GM21576 (cell line): Measurements from ENCODE around the gene HS6ST2.
"Not testable (repeated sequence)": the region's sequence is repeated elsewhere in the genome, so short reads cannot be mapped to it uniquely, and the experiment has no call there.

ENCODE experiments used
- ATAC-seq: cut with Tn5 transposase; IDR thresholded peaks from one replicate; pipeline ENCODE4 v1.9.1; 2021; ENCODE audit warnings: mild to moderate bottlenecking, moderate library complexity; ENCODE audit not compliant: unreplicated experiment

Gene HS6ST2

GRCh38 chrX:132958091-132958703, at the start of gene HS6ST2:
Gene HS6ST2 (minus strand): TSS chrX:132958629.
- ATAC-seq = no peak

GRCh38 chrX:133007458-133007857, 49.0 kb upstream of the HS6ST2 start:
- ATAC-seq = no peak

DNA sequence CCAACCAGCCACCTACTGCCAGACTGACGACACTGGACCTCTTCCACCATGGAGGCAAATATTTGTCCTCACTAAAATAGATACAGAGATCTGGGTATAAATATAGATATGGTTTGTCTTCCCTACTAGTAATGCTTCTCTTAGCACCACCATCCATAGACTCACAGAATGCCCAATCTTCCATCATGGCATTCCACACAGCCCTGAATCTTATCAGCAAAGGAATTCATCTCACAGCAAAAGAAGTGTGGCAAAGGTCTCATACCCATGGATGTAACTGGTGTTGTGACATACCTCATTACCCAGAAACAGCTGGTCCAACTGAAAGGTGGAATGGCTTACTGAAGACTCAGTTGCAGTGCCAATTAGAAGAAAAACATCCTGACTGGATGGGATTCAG, 47.2 kb upstream of the HS6ST2 start:
- ATAC-seq = no peak

DNA sequence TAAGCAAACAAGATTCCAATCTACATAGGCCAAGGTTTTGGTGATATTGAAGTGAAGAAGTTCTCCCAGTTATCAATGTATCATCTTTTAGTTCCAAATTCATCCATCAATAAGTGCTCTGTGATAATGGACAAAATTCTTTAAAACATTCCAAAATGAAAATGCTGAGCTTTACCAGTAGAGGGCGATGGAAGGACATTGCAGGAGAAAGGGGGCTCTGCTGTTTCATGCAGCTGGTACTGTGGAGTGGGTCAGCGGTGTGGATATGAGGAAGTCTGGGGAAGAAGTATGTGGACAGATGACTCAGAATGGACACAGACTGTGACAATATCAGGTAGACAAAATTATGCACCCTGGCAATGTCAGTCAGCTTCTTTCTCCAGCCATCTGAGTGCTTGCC, 46.6 kb upstream of the HS6ST2 start:
- no peak for ATAC-seq

DNA sequence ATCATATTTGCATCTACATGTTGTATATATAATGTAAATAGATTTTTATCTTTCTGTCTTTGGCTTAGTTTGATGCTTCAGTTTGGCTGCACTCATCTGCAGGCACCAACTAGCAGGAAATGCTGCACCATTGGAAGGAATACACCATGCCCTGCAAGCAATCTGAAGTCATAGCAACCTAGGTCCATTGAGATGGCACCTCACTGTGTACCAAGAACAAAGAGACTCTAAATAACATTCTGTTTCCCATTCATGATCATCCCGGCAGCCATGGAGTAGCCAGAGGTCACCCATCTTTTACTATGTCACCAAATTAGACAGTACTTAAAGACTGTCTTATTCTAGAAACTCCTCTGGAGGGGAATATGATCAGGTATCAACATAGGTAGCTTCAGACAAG, 40.8 kb upstream of the HS6ST2 start:
- ATAC-seq = no peak

DNA sequence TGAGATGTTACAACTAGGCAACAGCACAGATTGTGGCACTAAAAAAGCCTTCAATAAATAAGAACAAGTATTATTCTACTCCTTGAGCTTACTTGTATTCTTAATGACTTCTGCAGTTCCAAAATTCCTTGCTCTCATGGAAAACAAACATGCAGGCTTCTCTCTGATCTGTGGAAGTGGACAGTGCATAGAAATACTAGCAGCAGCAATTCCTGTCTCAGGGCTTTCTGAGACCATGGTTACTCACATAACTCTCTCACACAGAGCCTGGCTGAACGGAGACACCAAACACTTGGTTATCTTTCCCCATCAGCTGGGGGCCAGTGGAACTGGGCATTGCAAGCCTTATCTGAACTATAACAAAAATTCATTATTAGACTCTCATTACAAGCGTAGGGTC, 32.4 kb upstream of the HS6ST2 start:
- ATAC-seq = no peak

DNA sequence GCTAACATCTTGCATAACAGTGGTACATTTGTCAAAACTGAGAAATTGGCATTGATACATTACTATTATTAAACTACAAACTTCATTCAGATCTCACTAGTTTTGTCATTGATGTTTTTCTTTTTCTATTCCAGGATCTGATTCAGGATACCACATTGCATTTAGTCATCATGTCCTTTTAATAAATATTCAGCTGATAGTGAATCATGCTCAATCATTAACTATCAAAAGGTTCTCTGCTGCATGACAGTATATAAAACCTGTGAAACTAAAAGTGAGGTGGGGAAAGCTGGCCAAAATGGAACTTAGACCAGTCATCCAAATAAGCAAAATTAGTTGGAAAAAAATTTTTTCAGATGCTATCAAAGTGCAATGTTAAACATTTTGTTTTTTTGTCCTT, 28.1 kb upstream of the HS6ST2 start:
- ATAC-seq = no peak

DNA sequence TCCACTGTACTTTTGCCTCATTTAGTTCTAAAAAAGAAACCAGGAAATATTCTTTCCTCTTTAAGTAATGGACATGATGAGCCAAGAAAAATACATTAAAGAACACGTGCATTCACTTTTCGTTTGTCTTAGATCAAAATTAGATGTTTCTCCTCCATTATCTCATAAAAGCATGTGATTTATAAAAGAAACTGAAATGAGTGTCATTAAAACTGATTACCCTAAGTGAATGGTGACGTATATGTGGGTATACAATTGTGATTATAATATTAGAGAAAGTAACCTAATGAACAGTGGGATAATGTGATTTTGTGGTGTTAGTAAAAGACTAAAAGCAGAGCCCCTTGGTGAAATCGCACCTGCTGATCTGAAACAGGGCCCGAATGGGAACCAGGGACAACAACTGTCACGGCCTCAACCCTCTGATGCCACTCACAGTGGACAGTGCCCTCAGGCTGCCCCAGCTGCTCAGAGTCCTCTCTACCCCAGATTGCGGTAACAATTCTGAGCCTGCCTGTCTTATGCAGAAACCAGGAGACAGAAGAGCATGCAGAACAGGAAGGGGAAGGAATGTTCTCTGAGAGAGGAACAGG, 25.7 kb upstream of the HS6ST2 start:
- ATAC-seq = no peak

- no peak for ATAC-seq
These were observed 25.1 kb upstream of the HS6ST2 start for GRCh38 chrX:132983496-132983895.

DNA sequence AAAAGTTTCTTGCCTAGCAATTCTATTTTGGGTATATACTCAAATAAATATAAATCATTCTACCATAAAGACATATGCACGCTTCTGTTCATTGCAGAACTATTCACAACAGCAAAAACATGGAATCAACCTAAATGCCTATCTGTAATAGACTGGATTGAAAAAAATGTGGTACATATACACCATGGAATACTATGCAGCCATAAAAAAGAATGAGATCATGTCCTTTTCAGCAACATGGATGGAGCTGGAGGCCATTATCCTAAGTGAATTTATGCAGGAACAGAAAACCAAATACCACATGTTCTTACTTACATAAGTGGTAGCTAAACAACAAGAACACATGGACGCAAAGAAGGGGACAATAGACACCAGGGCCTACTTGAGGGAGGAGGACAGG, 21.6 kb upstream of the HS6ST2 start:
- not testable (repeated sequence) for ATAC-seq

DNA sequence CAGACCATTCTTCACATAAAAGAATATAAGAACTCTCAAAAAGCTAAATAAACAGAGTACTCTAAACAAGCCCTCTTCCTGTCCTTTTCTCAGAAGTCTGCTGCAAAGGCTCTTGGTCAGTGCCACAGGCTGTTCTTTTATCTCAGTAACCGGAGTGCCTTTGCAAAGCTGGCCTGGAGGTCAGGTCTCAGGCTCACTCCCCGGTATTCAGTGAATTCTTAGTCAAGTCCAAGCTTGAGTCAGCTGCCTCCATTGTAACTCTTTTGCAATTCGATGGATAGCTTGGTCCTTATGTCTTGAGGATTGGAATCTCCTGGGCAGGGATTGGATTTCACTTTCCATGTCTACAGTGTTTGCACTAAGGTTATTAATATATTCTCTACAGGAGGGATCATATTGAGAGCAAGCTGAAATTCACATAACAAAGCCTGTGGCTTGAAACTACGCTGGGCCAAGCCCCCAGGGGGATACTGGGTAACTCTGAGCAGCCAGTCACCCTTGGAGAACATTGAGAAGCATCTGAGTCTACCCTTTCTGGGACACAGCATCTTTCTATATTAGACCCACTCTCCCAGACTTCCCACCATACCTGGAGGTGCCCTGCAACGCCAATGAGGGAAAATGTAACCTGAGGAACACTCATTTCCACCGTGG, 10.0 kb upstream of the HS6ST2 start:
- ATAC-seq = no peak

DNA sequence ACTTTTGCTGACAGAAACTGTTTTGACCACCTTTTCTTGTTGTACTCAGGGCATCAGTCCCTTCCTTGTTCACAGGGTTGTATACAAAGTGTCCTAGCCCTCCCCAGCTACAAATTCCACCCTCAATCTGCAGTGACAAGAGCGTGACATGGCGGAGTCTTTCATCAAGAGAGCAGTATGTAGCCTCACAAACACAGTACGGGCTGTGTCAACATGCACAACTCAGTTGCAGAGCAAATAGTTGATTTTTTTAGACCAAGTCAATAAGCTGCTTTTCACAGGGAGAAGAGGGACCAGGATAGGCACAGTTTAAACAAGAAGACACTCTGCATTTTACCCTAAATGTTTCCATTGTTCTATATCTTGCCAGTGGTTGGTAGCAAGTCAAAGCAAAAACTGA, 8.6 kb upstream of the HS6ST2 start:
- ATAC-seq = no peak

- no peak for ATAC-seq
These were observed 7.0 kb upstream of the HS6ST2 start for GRCh38 chrX:132965461-132965860.

GRCh38 chrX:132961511-132961910, 3.1 kb upstream of the HS6ST2 start:
- no peak for ATAC-seq

DNA sequence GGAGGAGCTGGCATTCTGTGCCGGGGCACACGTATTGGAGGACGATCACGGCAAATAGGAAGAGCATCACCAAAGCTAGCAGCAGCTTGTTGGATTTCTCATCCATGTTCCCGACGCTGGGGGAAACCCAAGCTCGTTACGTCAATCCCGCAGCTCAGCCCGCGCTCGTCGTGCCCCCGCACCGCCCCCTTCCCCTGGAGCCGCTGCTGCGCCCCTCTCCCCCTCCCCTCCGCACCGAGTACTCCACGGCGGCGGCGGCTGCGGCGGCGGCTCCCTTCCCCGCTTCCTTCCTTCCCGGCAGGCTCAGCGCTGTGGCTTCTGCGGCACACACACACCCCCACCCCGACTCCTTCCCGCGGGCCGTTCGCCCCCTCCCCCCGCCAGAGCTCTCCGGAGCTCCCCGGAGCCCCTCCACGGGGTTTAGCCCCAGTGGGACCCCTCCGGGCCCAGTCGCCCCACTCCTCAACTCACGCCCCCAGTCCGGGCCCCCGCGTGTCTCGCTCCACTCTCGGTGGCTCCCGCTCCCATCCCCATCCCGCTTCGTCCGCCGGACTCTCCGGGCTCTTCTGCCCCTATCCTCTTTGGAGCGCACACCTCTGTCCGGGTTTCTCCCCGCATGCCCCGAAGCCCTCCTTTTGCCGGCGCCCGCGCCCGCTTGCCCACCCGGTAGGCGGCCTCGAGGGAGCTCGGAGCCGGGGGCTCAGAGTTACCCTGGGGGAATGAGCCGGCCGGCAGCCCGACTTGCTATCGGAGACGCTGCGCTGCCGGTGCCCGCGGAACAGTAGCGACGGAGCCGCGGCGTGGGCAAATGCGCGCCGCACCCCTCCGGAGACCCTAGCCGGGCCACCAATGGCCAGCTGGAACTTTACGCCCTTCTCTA, 978 bp downstream of the HS6ST2 start:
- no peak for ATAC-seq

- no peak for ATAC-seq
These were observed 1.8 kb downstream of the HS6ST2 start for GRCh38 chrX:132956421-132957210.

DNA sequence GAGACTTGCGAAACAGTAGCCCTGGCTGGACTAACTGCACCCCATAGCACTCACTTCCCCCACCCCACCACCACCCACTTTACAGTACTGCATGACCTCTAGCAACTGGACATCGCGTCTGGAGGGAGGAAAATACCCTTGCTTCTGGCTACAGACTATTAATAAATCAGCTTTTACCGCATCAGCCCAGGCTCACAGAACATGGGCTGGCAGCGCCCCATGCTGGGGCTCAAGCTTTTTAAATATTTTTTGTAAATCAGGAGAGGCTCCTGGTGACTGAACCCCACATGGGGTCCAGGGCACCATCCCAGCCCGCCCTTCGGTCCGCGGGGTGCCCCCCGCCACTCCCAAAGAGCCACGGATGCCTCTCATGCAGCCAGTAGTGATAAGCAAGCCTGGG, 2.7 kb downstream of the HS6ST2 start:
- ATAC-seq = no peak

- no peak for ATAC-seq
These were observed 4.1 kb downstream of the HS6ST2 start for GRCh38 chrX:132954323-132954722.

- ATAC-seq = no peak
These were observed 5.1 kb downstream of the HS6ST2 start for GRCh38 chrX:132953354-132953753.

- ATAC-seq = no peak
These were observed 9.7 kb downstream of the HS6ST2 start for GRCh38 chrX:132948648-132949260.
